ENCODE data around the gene TESK2.

- no peak for TF ChIP-seq CTCF (IDR thresholded peaks at IDR 0.05)
- TF ChIP-seq EZH2phosphoT487 (IDR thresholded peaks at IDR 0.05), result no peak
Observed at GRCh38 chr1:45373573-45373972, 117.4 kb downstream of the TESK2 start.
